Breast epithelium (tissue), 3 donors: Measurements from ENCODE around the gene DHRS12.

ENCODE experiments used
- POLR2A ChIP-seq: fragments of 450-650 bp; IDR thresholded peaks from one replicate; pipeline ENCODE4 v1.6.1; 2016; ENCODE audit warnings: antibody characterized with exemption, mild to moderate bottlenecking, moderate library complexity
- POLR2AphosphoS5 ChIP-seq, 3 donors: sonication (generic); formaldehyde crosslinking; IDR thresholded peaks; one replicate each; pipeline ENCODE4 v1.6.1; 2017; ENCODE audit warnings: antibody characterized with exemption in 3 of 3
- TF ChIP-seq, protein P1 (sequence below), 3 donors: fragments of 450-650 bp; IDR thresholded peaks; one replicate each; pipeline ENCODE4 v1.5.1; 2016 to 2017; ENCODE audit warnings: antibody characterized with exemption in 3 of 3, mild to moderate bottlenecking in 3 of 3, moderate library complexity in 3 of 3

DNA sequence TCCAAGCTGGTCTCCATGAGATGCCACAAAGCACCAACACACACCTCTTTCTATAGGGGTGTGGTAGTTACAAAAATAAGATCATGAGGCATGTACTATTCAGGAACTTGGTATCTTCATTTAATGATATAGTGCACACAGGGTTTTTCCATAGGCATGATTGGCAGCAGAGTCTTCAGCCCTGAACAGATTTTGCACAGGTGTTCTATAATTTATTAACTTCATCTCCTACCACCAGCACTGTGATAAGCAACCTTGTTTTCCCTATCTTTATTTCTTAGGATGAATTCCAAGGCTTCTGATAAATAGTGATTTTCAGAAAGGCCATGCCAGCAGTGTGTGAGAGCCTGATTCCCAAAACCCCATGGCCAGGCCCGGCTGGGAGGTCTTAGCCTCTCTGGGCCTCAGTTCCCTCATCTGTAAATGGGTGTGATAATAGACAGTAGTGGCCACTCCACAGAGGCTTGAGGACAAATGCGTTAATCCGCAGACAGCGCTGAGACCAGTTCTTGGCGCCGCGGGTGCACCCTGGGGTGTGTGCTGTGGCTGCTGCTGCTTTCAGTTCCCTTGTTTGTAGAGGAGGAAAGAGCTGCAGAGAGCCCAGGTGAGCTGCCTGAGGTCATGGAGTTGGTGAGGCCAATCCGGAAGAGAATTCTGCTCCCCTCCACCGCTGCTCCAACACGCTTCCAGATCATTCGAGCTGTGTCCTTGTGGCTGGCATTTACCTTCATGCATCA lies 33.1 kb downstream of the DHRS12 start:
- TF ChIP-seq, protein P1, sequence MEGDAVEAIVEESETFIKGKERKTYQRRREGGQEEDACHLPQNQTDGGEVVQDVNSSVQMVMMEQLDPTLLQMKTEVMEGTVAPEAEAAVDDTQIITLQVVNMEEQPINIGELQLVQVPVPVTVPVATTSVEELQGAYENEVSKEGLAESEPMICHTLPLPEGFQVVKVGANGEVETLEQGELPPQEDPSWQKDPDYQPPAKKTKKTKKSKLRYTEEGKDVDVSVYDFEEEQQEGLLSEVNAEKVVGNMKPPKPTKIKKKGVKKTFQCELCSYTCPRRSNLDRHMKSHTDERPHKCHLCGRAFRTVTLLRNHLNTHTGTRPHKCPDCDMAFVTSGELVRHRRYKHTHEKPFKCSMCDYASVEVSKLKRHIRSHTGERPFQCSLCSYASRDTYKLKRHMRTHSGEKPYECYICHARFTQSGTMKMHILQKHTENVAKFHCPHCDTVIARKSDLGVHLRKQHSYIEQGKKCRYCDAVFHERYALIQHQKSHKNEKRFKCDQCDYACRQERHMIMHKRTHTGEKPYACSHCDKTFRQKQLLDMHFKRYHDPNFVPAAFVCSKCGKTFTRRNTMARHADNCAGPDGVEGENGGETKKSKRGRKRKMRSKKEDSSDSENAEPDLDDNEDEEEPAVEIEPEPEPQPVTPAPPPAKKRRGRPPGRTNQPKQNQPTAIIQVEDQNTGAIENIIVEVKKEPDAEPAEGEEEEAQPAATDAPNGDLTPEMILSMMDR (IDR thresholded peaks at IDR 0.05) = no peak
- TF ChIP-seq POLR2A (no peak), POLR2AphosphoS5 (IDR thresholded peaks at IDR 0.05) (no peak)
